ENCODE data around the gene ZNF423.

Gene ZNF423

GRCh38 chr16:49767414-49767813 is 88.5 kb downstream of the ZNF423 start:
- no peak overlapping the region for H3K4me3 ChIP-seq (ENCODE audit: low read depth, low read length)
- DNase-seq (ENCODE audit: low read depth) = no peak

GRCh38 chr16:49766225-49766624 is 89.7 kb downstream of the ZNF423 start:
- no peak for DNase-seq (ENCODE audit: low read depth)
- no peak overlapping the region for H3K4me3 ChIP-seq (ENCODE audit: low read depth, low read length)

- H3K4me3 ChIP-seq (ENCODE audit: low read depth, low read length) = no peak overlapping the region
- DNase-seq (ENCODE audit: low read depth) = no peak
Observed at GRCh38 chr16:49763826-49764225, 92.1 kb downstream of the ZNF423 start.

GRCh38 chr16:49760815-49761214 is 95.1 kb downstream of the ZNF423 start:
- H3K4me3 ChIP-seq (ENCODE audit: low read depth, low read length) = no peak overlapping the region
- DNase-seq (ENCODE audit: low read depth) = no peak

- no peak overlapping the region for H3K4me3 ChIP-seq (ENCODE audit: low read depth, low read length)
- no peak for DNase-seq (ENCODE audit: low read depth)
Observed at GRCh38 chr16:49757559-49758069, 98.3 kb downstream of the ZNF423 start.

- H3K4me3 ChIP-seq (ENCODE audit: low read depth, low read length) = no peak overlapping the region
- DNase-seq (ENCODE audit: low read depth) = no peak
Observed at GRCh38 chr16:49756775-49757558, 98.9 kb downstream of the ZNF423 start.

GRCh38 chr16:49755716-49756505 is 100.0 kb downstream of the ZNF423 start:
- H3K4me3 ChIP-seq (ENCODE audit: low read depth, low read length) = no peak overlapping the region
- DNase-seq (ENCODE audit: low read depth) = no peak

- H3K4me3 ChIP-seq (ENCODE audit: low read depth, low read length) = peak overlapping the region; percentile 37
Observed at GRCh38 chr16:49755313-49755620, 100.6 kb downstream of the ZNF423 start.

GRCh38 chr16:49754495-49755312 is 101.2 kb downstream of the ZNF423 start:
- no peak for DNase-seq (ENCODE audit: low read depth)
- H3K4me3 ChIP-seq (ENCODE audit: low read depth, low read length) = peak overlapping the region; percentile 37

More at GRCh38 chr16:49755313-49755620, 100.6 kb downstream of the ZNF423 start:
- no peak for DNase-seq (ENCODE audit: low read depth)

- H3K4me3 ChIP-seq (ENCODE audit: low read depth, low read length) = no peak overlapping the region
- no peak for DNase-seq (ENCODE audit: low read depth)
Observed at GRCh38 chr16:49750341-49751000, 105.4 kb downstream of the ZNF423 start.

GRCh38 chr16:49749816-49750215 is 106.1 kb downstream of the ZNF423 start:
- no peak for DNase-seq (ENCODE audit: low read depth)
- H3K4me3 ChIP-seq (ENCODE audit: low read depth, low read length) = no peak overlapping the region

GRCh38 chr16:49748322-49748721 is 107.6 kb downstream of the ZNF423 start:
- DNase-seq (ENCODE audit: low read depth) = no peak
- H3K4me3 ChIP-seq (ENCODE audit: low read depth, low read length) = no peak overlapping the region

GRCh38 chr16:49747654-49748053 is 108.3 kb downstream of the ZNF423 start:
- H3K4me3 ChIP-seq (ENCODE audit: low read depth, low read length) = no peak overlapping the region
- DNase-seq (ENCODE audit: low read depth) = no peak

- no peak overlapping the region for H3K4me3 ChIP-seq (ENCODE audit: low read depth, low read length)
- no peak for DNase-seq (ENCODE audit: low read depth)
Observed at GRCh38 chr16:49746545-49746944, 109.4 kb downstream of the ZNF423 start.

- H3K4me3 ChIP-seq (ENCODE audit: low read depth, low read length) = no peak overlapping the region
- DNase-seq (ENCODE audit: low read depth) = no peak
Observed at GRCh38 chr16:49745311-49745747, 110.6 kb downstream of the ZNF423 start.

- H3K4me3 ChIP-seq (ENCODE audit: low read depth, low read length) = no peak overlapping the region
- no peak for DNase-seq (ENCODE audit: low read depth)
Observed at GRCh38 chr16:49744244-49745220, 111.4 kb downstream of the ZNF423 start.

- H3K4me3 ChIP-seq (ENCODE audit: low read depth, low read length) = no peak overlapping the region
- no peak for DNase-seq (ENCODE audit: low read depth)
Observed at GRCh38 chr16:49743658-49744057, 112.3 kb downstream of the ZNF423 start.

GRCh38 chr16:49743203-49743464 is 112.8 kb downstream of the ZNF423 start:
- no peak overlapping the region for H3K4me3 ChIP-seq (ENCODE audit: low read depth, low read length)
- DNase-seq (ENCODE audit: low read depth) = no peak

Measured in skeletal muscle cell (primary cell).